Measurements from ENCODE around the gene TATDN2. TPM values are rescaled to one million over a fixed set of nuclear protein-coding genes. Genes with fewer than 3 reads are reported as not detected.

TATDN2 gene
- total RNA-seq, 1 experiment from 2014 or later: 14.1 TPM

DNA sequence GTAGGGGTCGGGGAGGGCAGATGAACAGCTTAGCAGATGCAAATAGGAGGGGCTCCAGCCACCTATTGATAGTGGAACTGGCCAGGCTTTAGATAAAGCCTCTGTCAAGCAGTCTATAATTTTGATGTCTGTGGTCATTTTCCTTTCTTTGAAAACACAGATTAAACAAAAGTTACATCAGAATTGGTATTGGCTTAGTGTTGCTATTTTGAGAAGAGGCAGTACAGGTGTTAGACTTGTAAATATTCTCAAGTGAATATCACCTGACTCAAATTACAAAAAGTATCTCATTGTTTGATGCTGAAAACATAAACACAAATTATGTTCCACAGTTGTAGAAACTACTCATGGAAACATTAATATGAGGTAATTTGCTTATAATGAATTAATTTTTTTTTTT, 26.3 kb downstream of the TATDN2 start:
- CTCF ChIA-PET: no interaction called here
- Histone ChIP-seq H3K27ac (ENCODE audit: low read length) (no peak overlapping the region), H3F3A (ENCODE audit: low read length, unreplicated experiment) (no peaks in the 10 kb centered on the region), H3K27me3 (ENCODE audit: low read length) (no peaks in the 10 kb centered on the region), H3K9me2 (replicated peaks; ENCODE audit: low read length) (no peaks in the 10 kb centered on the region), H4K20me1 (ENCODE audit: low read length) (peaks cover 20% of the 10 kb centered on the region; the same call in 1 of the 2 replicates), H3K4me1 (ENCODE audit: insufficient read depth, low read length) (no peaks in the 10 kb centered on the region), H3K36me3 (ENCODE audit: low read depth, low read length) (peaks cover 23% of the 10 kb centered on the region), H3K79me2 (ENCODE audit: low read length) (peaks cover 69% of the 10 kb centered on the region), H3K9ac (ENCODE audit: low read length) (no peak overlapping the region), H3K9me3 (ENCODE audit: low read length) (no peaks in the 10 kb centered on the region), H3K4me3 (ENCODE audit: low read length) (no peak overlapping the region), H3K4me2 (ENCODE audit: low read length) (no peak overlapping the region), H2AFZ (ENCODE audit: low read length) (no peak overlapping the region)
- TF ChIP-seq, protein P1, sequence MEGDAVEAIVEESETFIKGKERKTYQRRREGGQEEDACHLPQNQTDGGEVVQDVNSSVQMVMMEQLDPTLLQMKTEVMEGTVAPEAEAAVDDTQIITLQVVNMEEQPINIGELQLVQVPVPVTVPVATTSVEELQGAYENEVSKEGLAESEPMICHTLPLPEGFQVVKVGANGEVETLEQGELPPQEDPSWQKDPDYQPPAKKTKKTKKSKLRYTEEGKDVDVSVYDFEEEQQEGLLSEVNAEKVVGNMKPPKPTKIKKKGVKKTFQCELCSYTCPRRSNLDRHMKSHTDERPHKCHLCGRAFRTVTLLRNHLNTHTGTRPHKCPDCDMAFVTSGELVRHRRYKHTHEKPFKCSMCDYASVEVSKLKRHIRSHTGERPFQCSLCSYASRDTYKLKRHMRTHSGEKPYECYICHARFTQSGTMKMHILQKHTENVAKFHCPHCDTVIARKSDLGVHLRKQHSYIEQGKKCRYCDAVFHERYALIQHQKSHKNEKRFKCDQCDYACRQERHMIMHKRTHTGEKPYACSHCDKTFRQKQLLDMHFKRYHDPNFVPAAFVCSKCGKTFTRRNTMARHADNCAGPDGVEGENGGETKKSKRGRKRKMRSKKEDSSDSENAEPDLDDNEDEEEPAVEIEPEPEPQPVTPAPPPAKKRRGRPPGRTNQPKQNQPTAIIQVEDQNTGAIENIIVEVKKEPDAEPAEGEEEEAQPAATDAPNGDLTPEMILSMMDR (conservative IDR thresholded peaks at IDR 0.05; ENCODE audit: low read depth, low read length): no peak
- TF ChIP-seq EZH2phosphoT487 (IDR thresholded peaks at IDR 0.05; ENCODE audit: borderline replicate concordance, low read length) (no peak), EZH2 (IDR thresholded peaks at IDR 0.05; ENCODE audit: low read length, unreplicated experiment) (no peak)
- POLR2A ChIA-PET (ENCODE audit: unreplicated experiment): no interaction called here
- no peak for DNase-seq
- no peak for ATAC-seq
- intact Hi-C loops (cut with micrococcal nuclease): no loop called here
- no TSS peak for BruUV-seq (replicated peaks)

DNA sequence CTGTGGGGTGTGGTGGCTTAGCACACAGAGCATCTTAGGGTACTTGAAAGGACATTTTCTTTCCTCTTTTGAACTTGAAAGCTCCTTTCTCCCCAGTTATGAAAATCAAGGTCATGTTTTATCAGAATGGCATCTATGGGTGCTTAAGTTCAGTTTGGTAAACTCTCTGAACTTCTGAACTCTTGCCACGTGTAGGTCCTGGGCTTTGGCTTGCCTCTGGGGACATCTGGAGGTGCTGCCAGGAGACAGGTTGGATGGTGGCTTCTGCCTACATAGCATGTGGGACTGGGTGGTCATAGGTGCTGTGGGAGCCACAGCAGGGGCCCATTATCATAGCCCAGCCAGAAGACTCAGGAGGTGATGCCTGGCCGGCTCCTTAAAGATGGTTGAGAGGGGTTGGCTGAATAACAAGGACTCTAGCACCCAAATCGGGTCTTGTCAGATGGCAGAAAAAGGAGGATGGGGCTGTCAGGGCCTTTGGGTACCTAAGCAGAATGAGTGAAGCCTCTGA, 28.9 kb downstream of the TATDN2 start:
- no peaks in the 10 kb centered on the region for H3F3A ChIP-seq (ENCODE audit: low read length, unreplicated experiment)
- intact Hi-C loops (cut with micrococcal nuclease): no loop called here
- ATAC-seq (no peak), DNase-seq (no peak)
- CTCF ChIA-PET: no interaction called here
- peaks cover 43% of the 10 kb centered on the region for H3K79me2 ChIP-seq (ENCODE audit: low read length)
- TF ChIP-seq, protein P1 (conservative IDR thresholded peaks at IDR 0.05; ENCODE audit: low read depth, low read length): no peak
- TF ChIP-seq EZH2phosphoT487 (IDR thresholded peaks at IDR 0.05; ENCODE audit: borderline replicate concordance, low read length): no peak
- H3K4me3 ChIP-seq (ENCODE audit: low read length): no peak overlapping the region
- no peak overlapping the region for H3K27ac ChIP-seq (ENCODE audit: low read length)
- H3K27me3 ChIP-seq (ENCODE audit: low read length): no peaks in the 10 kb centered on the region
- H3K9me2 ChIP-seq (replicated peaks; ENCODE audit: low read length): no peaks in the 10 kb centered on the region
- H3K9ac ChIP-seq (ENCODE audit: low read length): no peak overlapping the region
- no peaks in the 10 kb centered on the region for H3K9me3 ChIP-seq (ENCODE audit: low read length)
- no peak overlapping the region for H3K4me2 ChIP-seq (ENCODE audit: low read length)
- H4K20me1 ChIP-seq (ENCODE audit: low read length): peaks cover 20% of the 10 kb centered on the region; the same call in 1 of the 2 replicates
- BruUV-seq (replicated peaks): no TSS peak
- H3K36me3 ChIP-seq (ENCODE audit: low read depth, low read length): peaks cover 21% of the 10 kb centered on the region; the same call in 1 of the 2 replicates
- H2AFZ ChIP-seq (ENCODE audit: low read length): no peak overlapping the region
- H3K4me1 ChIP-seq (ENCODE audit: insufficient read depth, low read length): no peaks in the 10 kb centered on the region
- POLR2A ChIA-PET (ENCODE audit: unreplicated experiment): no interaction called here

DNA sequence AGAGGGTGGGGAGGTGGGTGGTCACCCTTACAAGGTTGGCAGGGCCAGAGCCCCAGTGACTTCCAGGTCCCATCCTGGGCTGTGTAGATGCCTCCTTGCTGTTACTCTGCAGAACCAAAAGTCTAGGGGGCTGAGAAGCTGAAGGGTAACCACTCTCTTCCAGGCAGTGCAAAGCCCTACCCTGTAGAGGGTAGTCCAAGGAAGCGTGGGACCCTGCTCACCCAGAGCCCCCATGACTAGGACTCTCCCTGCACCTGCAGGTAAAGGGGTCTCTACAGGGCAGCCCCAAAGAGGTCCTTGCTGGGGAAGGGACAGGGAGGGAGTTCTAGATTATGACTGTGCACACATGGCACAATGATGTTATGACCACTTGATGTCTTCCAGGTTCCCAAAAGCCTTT, 30.2 kb downstream of the TATDN2 start:
- Histone ChIP-seq H3K27me3 (ENCODE audit: low read length) (no peaks in the 10 kb centered on the region), H3K4me3 (ENCODE audit: low read length) (no peak overlapping the region), H3K27ac (ENCODE audit: low read length) (no peak overlapping the region), H3F3A (ENCODE audit: low read length, unreplicated experiment) (no peaks in the 10 kb centered on the region), H3K9me2 (replicated peaks; ENCODE audit: low read length) (no peaks in the 10 kb centered on the region), H2AFZ (ENCODE audit: low read length) (no peak overlapping the region), H4K20me1 (ENCODE audit: low read length) (peaks cover 13% of the 10 kb centered on the region; the same call in 1 of the 2 replicates), H3K4me1 (ENCODE audit: insufficient read depth, low read length) (no peaks in the 10 kb centered on the region), H3K4me2 (ENCODE audit: low read length) (no peak overlapping the region), H3K9ac (ENCODE audit: low read length) (no peak overlapping the region), H3K79me2 (ENCODE audit: low read length) (peaks cover 30% of the 10 kb centered on the region), H3K9me3 (ENCODE audit: low read length) (no peaks in the 10 kb centered on the region), H3K36me3 (ENCODE audit: low read depth, low read length) (peaks cover 24% of the 10 kb centered on the region)
- DNase-seq (no peak), ATAC-seq (no peak)
- ChIA-PET CTCF (no interaction called here), POLR2A (ENCODE audit: unreplicated experiment) (no interaction called here)
- TF ChIP-seq EZH2phosphoT487 (IDR thresholded peaks at IDR 0.05; ENCODE audit: borderline replicate concordance, low read length) (no peak), EZH2 (IDR thresholded peaks at IDR 0.05; ENCODE audit: low read length, unreplicated experiment) (no peak)
- TF ChIP-seq, protein P1 (conservative IDR thresholded peaks at IDR 0.05; ENCODE audit: low read depth, low read length): no peak
- intact Hi-C loops (cut with micrococcal nuclease): no loop called here
- no TSS peak for BruUV-seq (replicated peaks)

All from PC-3 (cell line).